HG03469 (cell line): ENCODE data around the gene AIF1L.

ENCODE experiments used
- ATAC-seq: cut with Tn5 transposase; IDR thresholded peaks from one replicate; pipeline ENCODE4 v1.9.1; 2021; ENCODE audit warnings: mild to moderate bottlenecking, moderate library complexity, moderate number of reproducible peaks; ENCODE audit not compliant: unreplicated experiment

Gene AIF1L

DNA sequence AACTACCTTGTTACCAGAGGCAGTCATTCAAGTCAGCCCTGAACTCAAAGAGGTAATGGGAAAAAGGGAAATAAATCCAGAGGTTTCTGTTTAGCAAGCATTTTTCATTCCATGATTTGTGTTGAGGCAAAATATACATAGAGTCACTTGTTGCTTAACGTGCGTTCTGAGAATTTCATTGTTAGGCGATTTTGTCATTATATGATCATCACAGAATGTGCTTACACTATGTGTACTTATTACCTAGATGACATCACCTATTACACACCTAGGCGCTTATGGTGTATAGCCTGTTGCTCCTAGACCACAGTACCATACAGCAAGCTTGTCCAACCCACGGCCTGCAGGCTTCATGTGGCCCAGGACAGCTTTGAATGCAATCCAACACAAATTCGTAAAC, 65.3 kb downstream of the AIF1L start:
- ATAC-seq = no peak

DNA sequence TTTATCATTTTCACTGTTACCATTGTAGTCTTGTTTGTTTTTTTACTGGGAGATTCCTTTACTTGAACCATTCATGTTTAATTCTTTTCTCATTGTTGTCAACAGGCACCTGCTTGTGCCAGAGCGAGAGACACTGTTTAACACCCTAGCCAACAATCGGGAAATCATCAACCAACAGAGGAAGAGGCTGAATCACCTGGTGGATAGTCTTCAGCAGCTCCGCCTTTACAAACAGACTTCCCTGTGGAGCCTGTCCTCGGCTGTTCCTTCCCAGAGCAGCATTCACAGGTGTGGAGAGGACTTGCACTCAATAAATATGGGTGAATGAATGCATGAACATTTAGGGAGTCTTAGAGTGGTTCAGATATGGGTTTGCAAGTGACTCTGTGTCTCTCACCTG, 66.6 kb downstream of the AIF1L start:
- no peak for ATAC-seq

DNA sequence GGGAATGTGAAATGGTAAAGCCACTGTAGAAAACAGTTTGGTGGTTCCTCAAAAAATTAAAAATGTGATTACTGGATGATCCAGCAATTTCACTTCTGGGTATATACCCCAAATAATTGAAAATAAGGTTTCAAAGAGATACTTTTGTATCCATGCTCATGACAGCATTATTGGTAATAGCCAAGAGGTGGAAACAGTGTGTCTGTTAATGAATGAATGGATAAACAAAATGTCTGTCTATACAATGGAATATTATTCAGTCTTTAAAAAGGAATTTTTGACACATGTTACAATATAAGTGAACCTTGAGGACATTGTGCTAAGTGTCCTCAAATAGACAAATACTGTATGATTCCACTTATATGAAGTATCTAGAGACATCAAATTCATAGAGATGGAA, 69.2 kb downstream of the AIF1L start:
- no peak for ATAC-seq

DNA sequence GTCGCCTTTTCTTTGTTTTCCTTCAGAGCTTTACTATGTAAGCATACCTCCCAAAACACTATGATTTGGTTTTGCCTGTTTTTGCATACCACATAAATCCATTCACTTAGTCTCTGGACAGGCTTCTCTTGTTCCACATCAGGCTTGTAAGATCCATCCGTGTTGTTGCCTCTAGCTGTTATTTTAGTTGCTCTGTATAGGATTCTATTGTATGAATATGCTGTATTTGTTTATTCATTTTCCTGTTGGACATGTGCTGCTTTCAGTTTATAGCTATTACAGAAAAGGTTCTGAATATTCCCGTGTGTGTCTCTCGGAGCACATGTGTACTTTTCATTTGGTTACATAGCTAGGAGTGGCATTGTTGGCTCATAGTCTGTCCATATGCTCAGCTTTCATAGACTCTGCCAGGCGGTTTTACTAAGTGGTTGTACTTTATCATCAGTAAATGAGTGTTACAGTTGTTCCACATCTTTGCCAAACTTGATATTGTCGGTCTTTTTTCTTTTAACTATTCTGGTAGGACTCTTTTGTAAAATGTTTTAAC, 70.9 kb downstream of the AIF1L start:
- ATAC-seq = no peak

DNA sequence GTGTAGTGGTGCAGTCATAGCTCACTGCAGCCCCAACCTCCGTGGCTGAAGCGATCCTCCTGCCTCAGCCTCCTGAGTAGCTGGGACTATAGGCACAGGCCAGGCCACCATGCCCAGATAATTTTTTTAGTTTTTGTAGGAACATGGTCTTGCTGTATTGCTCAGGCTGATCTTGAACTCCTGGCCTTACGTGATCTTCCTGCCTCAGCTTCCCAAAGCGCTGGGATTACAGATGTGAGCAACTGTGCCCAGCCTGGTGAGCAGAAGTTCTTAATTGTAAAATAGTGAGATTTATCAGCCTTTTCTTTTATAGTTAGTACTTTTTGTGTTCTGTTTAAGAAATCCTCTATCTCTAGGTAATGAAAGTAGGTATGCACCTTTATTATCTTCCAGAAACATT, 71.6 kb downstream of the AIF1L start:
- no peak for ATAC-seq

DNA sequence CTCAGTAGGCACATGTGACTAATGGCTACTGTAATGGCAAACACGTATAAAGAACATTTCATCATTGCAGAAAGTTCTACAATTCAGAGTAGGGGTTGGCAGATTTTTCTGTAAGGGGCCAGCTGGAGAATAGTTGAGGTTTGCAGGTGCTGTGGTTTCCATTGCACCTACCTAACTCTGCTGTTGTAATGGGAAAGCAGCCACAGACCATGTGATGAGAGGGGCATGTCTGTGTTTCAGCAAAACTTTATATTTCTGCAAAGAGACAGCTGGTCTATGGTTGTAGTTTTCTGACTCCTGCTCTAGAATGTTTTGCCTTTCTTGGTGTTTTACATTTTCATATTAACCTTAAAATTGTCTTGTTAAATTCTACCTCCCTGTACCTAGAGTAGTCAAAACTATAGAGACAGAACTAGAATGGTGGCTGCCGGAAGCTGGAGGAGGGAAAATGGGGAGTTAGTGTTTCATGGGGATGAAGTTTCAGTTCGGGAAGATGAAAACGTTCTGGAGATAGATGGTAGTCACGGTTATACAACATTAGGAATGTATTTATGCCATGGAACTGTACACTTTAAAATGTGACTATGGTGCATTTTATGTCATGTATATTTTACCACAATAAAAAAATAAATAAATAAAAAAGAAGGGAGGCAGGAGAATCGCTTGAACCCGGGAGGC, 73.4 kb downstream of the AIF1L start:
- ATAC-seq = no peak
